ENCODE results near the gene APELA.

DNA sequence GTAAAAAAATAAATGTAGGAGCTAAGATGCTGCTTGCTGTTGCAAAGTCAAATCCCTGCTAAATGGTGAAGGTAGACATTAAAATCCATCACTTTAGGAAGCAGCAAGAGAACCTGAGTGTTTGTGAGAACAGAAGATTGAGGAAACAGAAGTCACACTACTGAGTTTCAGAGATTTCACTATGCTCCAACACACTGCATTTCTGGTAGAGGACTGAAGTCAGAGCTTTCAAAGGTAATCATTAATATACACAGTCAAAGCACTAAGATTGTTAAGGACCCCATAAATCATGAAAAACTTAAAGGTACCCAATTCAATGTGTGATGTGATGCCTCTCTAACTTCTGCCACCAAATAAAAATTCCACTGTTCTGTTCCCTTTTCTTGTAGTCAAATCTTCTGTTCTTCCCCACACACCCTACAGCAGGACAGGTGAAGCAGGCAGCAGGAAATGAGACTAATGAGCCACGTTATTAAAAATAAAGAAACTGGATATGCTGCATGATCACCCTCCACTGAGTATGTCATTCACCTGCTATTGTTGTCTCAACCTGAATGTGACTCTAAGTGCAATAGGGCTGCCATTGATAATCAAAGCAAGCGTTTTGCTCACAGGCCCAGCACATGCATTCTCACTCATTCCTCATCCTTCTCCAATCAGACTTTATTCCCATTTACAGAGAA, 28.9 kb upstream of the APELA start:
- TF ChIP-seq, protein P1, sequence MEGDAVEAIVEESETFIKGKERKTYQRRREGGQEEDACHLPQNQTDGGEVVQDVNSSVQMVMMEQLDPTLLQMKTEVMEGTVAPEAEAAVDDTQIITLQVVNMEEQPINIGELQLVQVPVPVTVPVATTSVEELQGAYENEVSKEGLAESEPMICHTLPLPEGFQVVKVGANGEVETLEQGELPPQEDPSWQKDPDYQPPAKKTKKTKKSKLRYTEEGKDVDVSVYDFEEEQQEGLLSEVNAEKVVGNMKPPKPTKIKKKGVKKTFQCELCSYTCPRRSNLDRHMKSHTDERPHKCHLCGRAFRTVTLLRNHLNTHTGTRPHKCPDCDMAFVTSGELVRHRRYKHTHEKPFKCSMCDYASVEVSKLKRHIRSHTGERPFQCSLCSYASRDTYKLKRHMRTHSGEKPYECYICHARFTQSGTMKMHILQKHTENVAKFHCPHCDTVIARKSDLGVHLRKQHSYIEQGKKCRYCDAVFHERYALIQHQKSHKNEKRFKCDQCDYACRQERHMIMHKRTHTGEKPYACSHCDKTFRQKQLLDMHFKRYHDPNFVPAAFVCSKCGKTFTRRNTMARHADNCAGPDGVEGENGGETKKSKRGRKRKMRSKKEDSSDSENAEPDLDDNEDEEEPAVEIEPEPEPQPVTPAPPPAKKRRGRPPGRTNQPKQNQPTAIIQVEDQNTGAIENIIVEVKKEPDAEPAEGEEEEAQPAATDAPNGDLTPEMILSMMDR (IDR thresholded peaks at IDR 0.05), result no peak
- no peak for TF ChIP-seq EP300 (IDR thresholded peaks at IDR 0.05)
